HEK293 (cell line): ENCODE results near the gene N4BP2L1.

ENCODE experiments used
- CTCF ChIA-PET: fragments of 350-600 bp; formaldehyde crosslinking; extraction: SDS; loops from one replicate; lab custom pipeline; 2021; ENCODE audit warnings: antibody characterized with exemption; lab: Yijun Ruan, JAX
- POLR2A ChIA-PET: fragments of 300-600 bp; formaldehyde crosslinking; extraction: SDS; loops from one replicate; lab custom pipeline; 2020; ENCODE audit warnings: antibody characterized with exemption, inconsistent platforms; lab: Yijun Ruan, JAX
- H3K27ac ChIP-seq: fragments of 200-500 bp; sonication (Bioruptor generic); 2 replicates; pipeline ENCODE4 v1.5.1; 2014; ENCODE audit warnings: low read depth, low read length, control low read depth, inconsistent platforms; ENCODE audit errors: extremely low read depth
- H3K36me3 ChIP-seq, 2 experiments: fragments of 200-500 bp in 1 of 2; sonication (Bioruptor generic) in 1 of 2; 1 replicate in 1 of 2; 2 replicates in 1 of 2; pipeline ENCODE4 v1.5.1; 2014 to 2017; ENCODE audit warnings: inconsistent platforms in 2 of 2, low read length in 2 of 2; ENCODE audit not compliant: control insufficient read depth in 2 of 2, insufficient read depth in 1 of 2
- H3K4me1 ChIP-seq: fragments of 200-500 bp; sonication (Bioruptor generic); 2 replicates; pipeline ENCODE4 v1.5.1; 2014; ENCODE audit warnings: mild to moderate bottlenecking, low read length, inconsistent platforms; ENCODE audit not compliant: control insufficient read depth, insufficient read depth
- H3K4me3 ChIP-seq: 2 replicates; pipeline ENCODE4 v1.5.1; 2011; ENCODE audit warnings: low read depth, mild to moderate bottlenecking, control low read depth, low read length, moderate library complexity
- H3K9me3 ChIP-seq: fragments of 200-500 bp; sonication (Bioruptor generic); 2 replicates; pipeline ENCODE4 v1.5.1; 2014; ENCODE audit warnings: low read depth, low read length, inconsistent platforms; ENCODE audit not compliant: control insufficient read depth, insufficient read depth
- GLIS1 ChIP-seq: fragments of 450-650 bp; formaldehyde crosslinking; IDR thresholded peaks from 2 replicates; pipeline ENCODE4 v1.5.1; 2016; ENCODE audit warnings: missing biosample characterization, missing genetic modification characterization
- GLIS2 ChIP-seq: fragments of 450-650 bp; formaldehyde crosslinking; IDR thresholded peaks from 2 replicates; pipeline ENCODE4 v1.5.1; 2016; ENCODE audit warnings: missing biosample characterization, missing genetic modification characterization
- IKZF3 ChIP-seq: fragments of 450-650 bp; IDR thresholded peaks from 2 replicates; pipeline ENCODE4 v1.5.0; 2018; ENCODE audit warnings: missing biosample characterization, mild to moderate bottlenecking, missing genetic modification characterization, moderate library complexity
- KLF1 ChIP-seq: fragments of 450-650 bp; formaldehyde crosslinking; IDR thresholded peaks from 2 replicates; pipeline ENCODE4 v1.5.1; 2016; ENCODE audit warnings: missing biosample characterization, missing genetic modification characterization
- KLF7 ChIP-seq: fragments of 450-650 bp; formaldehyde crosslinking; IDR thresholded peaks from 2 replicates; pipeline ENCODE4 v1.5.1; 2016; ENCODE audit warnings: missing biosample characterization, missing genetic modification characterization, borderline replicate concordance
- SETDB1 ChIP-seq: IDR thresholded peaks from one replicate; pipeline ENCODE4 v1.6.1; 2017; ENCODE audit warnings: mild to moderate bottlenecking, low read length, moderate library complexity, mixed read lengths; ENCODE audit not compliant: insufficient read length
- ZNF114 ChIP-seq: fragments of 450-650 bp; formaldehyde crosslinking; IDR thresholded peaks from 2 replicates; pipeline ENCODE4 v1.5.0; 2017; ENCODE audit warnings: missing biosample characterization, missing genetic modification characterization
- ZNF138 ChIP-seq: fragments of 450-650 bp; formaldehyde crosslinking; IDR thresholded peaks from 2 replicates; pipeline ENCODE4 v1.5.1; 2016; ENCODE audit warnings: missing biosample characterization, missing genetic modification characterization, borderline replicate concordance
- ZNF157 ChIP-seq: fragments of 450-650 bp; formaldehyde crosslinking; IDR thresholded peaks from 2 replicates; pipeline ENCODE4 v1.5.1; 2016; ENCODE audit warnings: missing biosample characterization, missing genetic modification characterization
- ZNF169 ChIP-seq: fragments of 450-650 bp; formaldehyde crosslinking; IDR thresholded peaks from 2 replicates; pipeline ENCODE4 v1.5.1; 2016; ENCODE audit warnings: missing biosample characterization, missing genetic modification characterization
- ZNF175 ChIP-seq: fragments of 450-650 bp; formaldehyde crosslinking; IDR thresholded peaks from 2 replicates; pipeline ENCODE4 v1.5.1; 2016; ENCODE audit warnings: missing biosample characterization, missing genetic modification characterization
- ZNF280D ChIP-seq: fragments of 450-650 bp; formaldehyde crosslinking; IDR thresholded peaks from 2 replicates; pipeline ENCODE4 v1.5.1; 2016; ENCODE audit warnings: missing biosample characterization, missing genetic modification characterization
- ZNF416 ChIP-seq: fragments of 450-650 bp; formaldehyde crosslinking; IDR thresholded peaks from 2 replicates; pipeline ENCODE4 v1.5.1; 2016; ENCODE audit warnings: missing biosample characterization, missing genetic modification characterization
- ZNF501 ChIP-seq: fragments of 450-650 bp; formaldehyde crosslinking; IDR thresholded peaks from 2 replicates; pipeline ENCODE4 v1.5.1; 2016; ENCODE audit warnings: missing biosample characterization, missing genetic modification characterization
- ZNF561 ChIP-seq: fragments of 450-650 bp; IDR thresholded peaks from 2 replicates; pipeline ENCODE4 v1.5.1; 2018; ENCODE audit warnings: missing biosample characterization, missing genetic modification characterization, borderline replicate concordance
- ZNF585B ChIP-seq: fragments of 450-650 bp; formaldehyde crosslinking; IDR thresholded peaks from 2 replicates; pipeline ENCODE4 v1.5.1; 2016; ENCODE audit warnings: missing biosample characterization, missing genetic modification characterization
- ZNF664 ChIP-seq: fragments of 450-650 bp; formaldehyde crosslinking; IDR thresholded peaks from 2 replicates; pipeline ENCODE4 v1.5.1; 2016; ENCODE audit warnings: missing biosample characterization, missing genetic modification characterization
- ZNF670 ChIP-seq: fragments of 450-650 bp; formaldehyde crosslinking; IDR thresholded peaks from 2 replicates; pipeline ENCODE4 v1.5.1; 2016; ENCODE audit warnings: missing biosample characterization, missing genetic modification characterization, low read depth
- ZNF785 ChIP-seq: fragments of 450-650 bp; formaldehyde crosslinking; IDR thresholded peaks from 2 replicates; pipeline ENCODE4 v1.5.1; 2016; ENCODE audit warnings: missing biosample characterization, missing genetic modification characterization
- ZSCAN23 ChIP-seq: fragments of 450-650 bp; formaldehyde crosslinking; IDR thresholded peaks from 2 replicates; pipeline ENCODE4 v1.5.1; 2016; ENCODE audit warnings: missing biosample characterization, missing genetic modification characterization
- TF ChIP-seq, protein P1 (sequence below): fragments of 450-650 bp; formaldehyde crosslinking; IDR thresholded peaks from 2 replicates; pipeline ENCODE4 v1.5.1; 2016; ENCODE audit warnings: missing biosample characterization, missing genetic modification characterization
- TF ChIP-seq, protein P2 (sequence below): fragments of 450-650 bp; formaldehyde crosslinking; IDR thresholded peaks from 2 replicates; pipeline ENCODE4 v1.5.1; 2016; ENCODE audit warnings: missing biosample characterization, missing genetic modification characterization, borderline replicate concordance

Gene N4BP2L1

DNA sequence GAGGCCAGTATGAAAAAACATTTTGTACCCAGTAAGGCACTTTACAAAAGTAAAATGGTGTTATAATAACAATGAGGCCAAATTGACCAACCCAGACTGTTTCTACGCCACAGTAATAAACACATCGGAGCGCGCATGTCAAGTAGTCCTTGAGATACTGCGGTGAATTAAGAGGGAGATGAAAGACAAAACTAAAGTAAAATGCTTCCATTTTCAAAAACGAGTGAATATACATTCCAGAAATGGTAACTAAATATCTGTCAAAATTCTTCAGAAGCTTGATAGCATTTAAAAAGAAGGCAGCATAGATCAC is 19.0 kb downstream of the N4BP2L1 start:
- Histone ChIP-seq H3K4me1 (no peaks in the 10 kb centered on the region), H3K4me3 (no peak overlapping the region), H3K9me3 (no peaks in the 10 kb centered on the region), H3K36me3 (no peaks in the 10 kb centered on the region), H3K27ac (peak overlapping the region; percentile 17; the same call in 1 of the 2 replicates)
- TF ChIP-seq ZNF664 (no peak), KLF7 (tag by site-specific recombination) (no peak)
- ChIA-PET CTCF (interaction anchor here (0.7 kb wide), 1 partner anchor 860 kb away, joined by 4 read pairs; no protein-coding TSS in a partner anchor), POLR2A (no interaction called here)

DNA sequence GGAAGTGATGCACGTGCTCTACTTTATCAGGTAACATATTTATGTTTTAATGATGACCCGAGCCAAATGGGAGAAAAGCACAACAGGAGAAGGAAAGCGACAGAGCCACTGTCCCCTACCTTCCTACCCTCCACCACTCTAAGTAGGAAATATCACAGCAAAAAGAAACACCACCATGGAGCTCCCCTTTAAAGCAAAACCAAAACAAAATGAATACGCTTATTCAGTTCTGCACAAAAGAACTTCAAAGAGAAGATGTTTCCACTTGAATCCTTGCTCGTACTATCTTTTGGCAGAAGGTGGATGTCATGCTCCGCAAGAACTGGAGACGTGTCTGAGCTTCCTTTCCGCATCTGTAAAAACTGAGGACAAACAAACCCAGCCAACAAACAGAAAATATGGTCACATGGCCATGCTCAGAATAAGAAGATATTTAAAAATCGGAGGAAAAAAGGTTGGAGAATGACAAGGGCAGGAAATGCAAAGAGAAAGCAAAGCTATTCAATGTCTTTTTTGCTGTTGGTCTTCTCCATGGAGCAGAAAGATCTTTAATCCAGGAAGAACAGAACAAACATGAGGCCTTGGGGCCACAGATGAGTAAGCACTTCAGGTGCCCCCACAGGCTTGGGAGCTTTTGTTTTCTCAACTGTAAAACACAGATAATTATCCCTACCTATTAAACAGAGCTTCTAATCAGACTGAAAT is 19.5 kb downstream of the N4BP2L1 start:
- POLR2A ChIA-PET = interaction anchor here (0.6 kb wide), 1 partner anchor 44 kb away, joined by 7 read pairs; no protein-coding TSS in a partner anchor
- CTCF ChIA-PET = interaction anchor here (0.7 kb wide), 3 partner anchors 498 to 1118 kb away, joined by 3 to 4 read pairs (median 3); no protein-coding TSS in a partner anchor
- Histone ChIP-seq H3K4me3 (no peak overlapping the region), H3K9me3 (no peaks in the 10 kb centered on the region), H3K36me3 (no peaks in the 10 kb centered on the region), H3K4me1 (no peaks in the 10 kb centered on the region), H3K27ac (peak overlapping the region; percentile 17; the same call in 1 of the 2 replicates)
- TF ChIP-seq ZNF670 (tag by site-specific recombination) (no peak), ZNF785 (tag by site-specific recombination) (no peak), ZNF416 (no peak), ZSCAN23 (tag by site-specific recombination) (no peak), KLF1 (tag by site-specific recombination) (no peak)

DNA sequence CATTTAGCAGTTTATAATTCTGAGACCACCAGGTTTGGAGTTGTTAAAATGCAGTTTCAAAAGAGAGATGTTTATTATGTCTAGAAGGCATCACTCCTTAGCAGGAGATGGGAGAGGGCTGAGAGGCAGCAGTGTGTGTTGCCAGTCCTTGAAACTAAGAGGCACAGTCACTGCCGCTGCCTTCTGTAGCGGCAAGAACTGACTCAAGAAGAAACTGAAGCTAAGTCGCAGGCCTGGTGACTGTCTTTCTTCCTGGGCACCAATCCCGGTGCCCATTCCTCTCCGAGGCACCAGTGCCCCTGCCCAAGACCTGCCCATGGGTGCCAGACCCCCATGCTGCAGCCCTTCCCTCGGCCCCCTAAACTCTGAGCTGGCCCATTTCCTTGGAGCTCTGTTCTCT is 20.1 kb downstream of the N4BP2L1 start:
- Histone ChIP-seq H3K4me3 (no peak overlapping the region), H3K27ac (no peak overlapping the region)
- no peak for TF ChIP-seq GLIS2 (tag by site-specific recombination)
- TF ChIP-seq ZNF157 (tag by site-specific recombination) = no peak
- TF ChIP-seq ZNF138 (tag by site-specific recombination) = no peak
- TF ChIP-seq ZNF175 (tag by site-specific recombination) = no peak
- TF ChIP-seq ZNF280D (tag by site-specific recombination) = no peak
- TF ChIP-seq IKZF3 (tag by site-specific recombination) = no peak
- TF ChIP-seq GLIS1 = no peak
- TF ChIP-seq, protein P1, sequence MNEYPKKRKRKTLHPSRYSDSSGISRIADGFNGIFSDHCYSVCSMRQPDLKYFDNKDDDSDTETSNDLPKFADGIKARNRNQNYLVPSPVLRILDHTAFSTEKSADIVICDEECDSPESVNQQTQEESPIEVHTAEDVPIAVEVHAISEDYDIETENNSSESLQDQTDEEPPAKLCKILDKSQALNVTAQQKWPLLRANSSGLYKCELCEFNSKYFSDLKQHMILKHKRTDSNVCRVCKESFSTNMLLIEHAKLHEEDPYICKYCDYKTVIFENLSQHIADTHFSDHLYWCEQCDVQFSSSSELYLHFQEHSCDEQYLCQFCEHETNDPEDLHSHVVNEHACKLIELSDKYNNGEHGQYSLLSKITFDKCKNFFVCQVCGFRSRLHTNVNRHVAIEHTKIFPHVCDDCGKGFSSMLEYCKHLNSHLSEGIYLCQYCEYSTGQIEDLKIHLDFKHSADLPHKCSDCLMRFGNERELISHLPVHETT = no peak
- TF ChIP-seq, protein P2, sequence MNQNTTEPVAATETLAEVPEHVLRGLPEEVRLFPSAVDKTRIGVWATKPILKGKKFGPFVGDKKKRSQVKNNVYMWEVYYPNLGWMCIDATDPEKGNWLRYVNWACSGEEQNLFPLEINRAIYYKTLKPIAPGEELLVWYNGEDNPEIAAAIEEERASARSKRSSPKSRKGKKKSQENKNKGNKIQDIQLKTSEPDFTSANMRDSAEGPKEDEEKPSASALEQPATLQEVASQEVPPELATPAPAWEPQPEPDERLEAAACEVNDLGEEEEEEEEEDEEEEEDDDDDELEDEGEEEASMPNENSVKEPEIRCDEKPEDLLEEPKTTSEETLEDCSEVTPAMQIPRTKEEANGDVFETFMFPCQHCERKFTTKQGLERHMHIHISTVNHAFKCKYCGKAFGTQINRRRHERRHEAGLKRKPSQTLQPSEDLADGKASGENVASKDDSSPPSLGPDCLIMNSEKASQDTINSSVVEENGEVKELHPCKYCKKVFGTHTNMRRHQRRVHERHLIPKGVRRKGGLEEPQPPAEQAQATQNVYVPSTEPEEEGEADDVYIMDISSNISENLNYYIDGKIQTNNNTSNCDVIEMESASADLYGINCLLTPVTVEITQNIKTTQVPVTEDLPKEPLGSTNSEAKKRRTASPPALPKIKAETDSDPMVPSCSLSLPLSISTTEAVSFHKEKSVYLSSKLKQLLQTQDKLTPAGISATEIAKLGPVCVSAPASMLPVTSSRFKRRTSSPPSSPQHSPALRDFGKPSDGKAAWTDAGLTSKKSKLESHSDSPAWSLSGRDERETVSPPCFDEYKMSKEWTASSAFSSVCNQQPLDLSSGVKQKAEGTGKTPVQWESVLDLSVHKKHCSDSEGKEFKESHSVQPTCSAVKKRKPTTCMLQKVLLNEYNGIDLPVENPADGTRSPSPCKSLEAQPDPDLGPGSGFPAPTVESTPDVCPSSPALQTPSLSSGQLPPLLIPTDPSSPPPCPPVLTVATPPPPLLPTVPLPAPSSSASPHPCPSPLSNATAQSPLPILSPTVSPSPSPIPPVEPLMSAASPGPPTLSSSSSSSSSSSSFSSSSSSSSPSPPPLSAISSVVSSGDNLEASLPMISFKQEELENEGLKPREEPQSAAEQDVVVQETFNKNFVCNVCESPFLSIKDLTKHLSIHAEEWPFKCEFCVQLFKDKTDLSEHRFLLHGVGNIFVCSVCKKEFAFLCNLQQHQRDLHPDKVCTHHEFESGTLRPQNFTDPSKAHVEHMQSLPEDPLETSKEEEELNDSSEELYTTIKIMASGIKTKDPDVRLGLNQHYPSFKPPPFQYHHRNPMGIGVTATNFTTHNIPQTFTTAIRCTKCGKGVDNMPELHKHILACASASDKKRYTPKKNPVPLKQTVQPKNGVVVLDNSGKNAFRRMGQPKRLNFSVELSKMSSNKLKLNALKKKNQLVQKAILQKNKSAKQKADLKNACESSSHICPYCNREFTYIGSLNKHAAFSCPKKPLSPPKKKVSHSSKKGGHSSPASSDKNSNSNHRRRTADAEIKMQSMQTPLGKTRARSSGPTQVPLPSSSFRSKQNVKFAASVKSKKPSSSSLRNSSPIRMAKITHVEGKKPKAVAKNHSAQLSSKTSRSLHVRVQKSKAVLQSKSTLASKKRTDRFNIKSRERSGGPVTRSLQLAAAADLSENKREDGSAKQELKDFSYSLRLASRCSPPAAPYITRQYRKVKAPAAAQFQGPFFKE (tag by site-specific recombination) = no peak
- no peak for TF ChIP-seq ZNF114 (tag by site-specific recombination)
- no peak for TF ChIP-seq SETDB1
- TF ChIP-seq ZNF585B (tag by site-specific recombination) = no peak
- TF ChIP-seq ZNF561 (tag by site-specific recombination) = no peak
- no peak for TF ChIP-seq ZNF501 (tag by site-specific recombination)
- TF ChIP-seq ZNF169 (tag by site-specific recombination) = no peak
- TF ChIP-seq, all 188 proteins: peak for 0
- no peaks in the 10 kb centered on the region for H3K9me3 ChIP-seq
- H3K4me1 ChIP-seq = no peaks in the 10 kb centered on the region
- ChIA-PET CTCF (interaction anchor here (0.7 kb wide), 2 partner anchors 498 to 1119 kb away, joined by 3 read pairs; no protein-coding TSS in a partner anchor), POLR2A (no interaction called here)
- no peaks in the 10 kb centered on the region for H3K36me3 ChIP-seq
